ENCODE results near the gene REC8. TPM values are rescaled to one million over a fixed set of nuclear protein-coding genes. Genes with fewer than 3 reads are reported as not detected.

Gene REC8
- 12.5 TPM for polyA plus RNA-seq

GRCh38 chr14:24171422-24172260 lies at the start of gene REC8:
REC8 (plus strand) TSS chr14:24172080; CDS start chr14:24172553, 473 bp downstream.
- peak within 1 kb of the TSS; percentile 87 to 94 (median 89) for H3K27ac Mint-ChIP-seq
- peaks cover 8% of the 10 kb centered on the region for H3K36me3 Mint-ChIP-seq
- H3K9me3 Mint-ChIP-seq = no peaks in the 10 kb centered on the region
- H3K4me1 Mint-ChIP-seq = peaks cover 11 to 18% (median 16%) of the 10 kb centered on the region in 3 donors
- H3K4me3 Mint-ChIP-seq = peak within 1 kb of the TSS; percentile 84 to 98 (median 94)
- no peaks in the 10 kb centered on the region for H3K27me3 Mint-ChIP-seq

DNA sequence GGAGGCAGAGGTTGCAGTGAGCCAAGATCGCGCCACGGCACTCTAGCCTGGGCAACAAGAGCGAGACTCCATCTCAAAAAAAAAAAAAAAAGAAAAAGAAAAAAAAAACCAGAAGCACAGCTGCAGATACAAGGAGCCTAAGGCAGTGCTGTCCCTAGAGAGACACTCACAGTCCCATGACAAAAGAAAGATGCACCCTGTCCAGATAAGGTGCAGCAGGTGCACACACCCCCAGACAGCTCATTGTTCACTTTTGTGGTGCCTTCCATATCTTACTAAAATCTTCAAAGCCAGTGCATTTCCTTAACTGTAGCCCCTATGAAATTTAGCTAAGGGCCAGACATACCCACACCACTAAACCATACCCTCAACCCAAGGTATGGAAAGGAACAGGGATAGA lies 49.5 kb upstream of the REC8 start:
- H3K9me3 Mint-ChIP-seq = no peaks in the 10 kb centered on the region
- peaks cover 4% of the 10 kb centered on the region for H3K36me3 Mint-ChIP-seq
- H3K4me3 Mint-ChIP-seq = peak overlapping the region; percentile 34 to 88 (median 64)
- H3K4me1 Mint-ChIP-seq = peaks cover 16 to 35% (median 33%) of the 10 kb centered on the region in 3 donors
- no peaks in the 10 kb centered on the region for H3K27me3 Mint-ChIP-seq
- peak overlapping the region; percentile 74 to 82 (median 81) for H3K27ac Mint-ChIP-seq

- no peaks in the 10 kb centered on the region for H3K9me3 Mint-ChIP-seq
- peaks cover 18 to 39% (median 38%) of the 10 kb centered on the region in 3 donors for H3K4me1 Mint-ChIP-seq
- H3K4me3 Mint-ChIP-seq = peak overlapping the region in 3 of 4 donors; percentile 34 to 88 (median 73)
- H3K27ac Mint-ChIP-seq = peak overlapping the region; percentile 74 to 98 (median 81)
- H3K36me3 Mint-ChIP-seq = peaks cover 4% of the 10 kb centered on the region
- no peaks in the 10 kb centered on the region for H3K27me3 Mint-ChIP-seq
Measured at GRCh38 chr14:24122898-24123297, 49.0 kb upstream of the REC8 start.

DNA sequence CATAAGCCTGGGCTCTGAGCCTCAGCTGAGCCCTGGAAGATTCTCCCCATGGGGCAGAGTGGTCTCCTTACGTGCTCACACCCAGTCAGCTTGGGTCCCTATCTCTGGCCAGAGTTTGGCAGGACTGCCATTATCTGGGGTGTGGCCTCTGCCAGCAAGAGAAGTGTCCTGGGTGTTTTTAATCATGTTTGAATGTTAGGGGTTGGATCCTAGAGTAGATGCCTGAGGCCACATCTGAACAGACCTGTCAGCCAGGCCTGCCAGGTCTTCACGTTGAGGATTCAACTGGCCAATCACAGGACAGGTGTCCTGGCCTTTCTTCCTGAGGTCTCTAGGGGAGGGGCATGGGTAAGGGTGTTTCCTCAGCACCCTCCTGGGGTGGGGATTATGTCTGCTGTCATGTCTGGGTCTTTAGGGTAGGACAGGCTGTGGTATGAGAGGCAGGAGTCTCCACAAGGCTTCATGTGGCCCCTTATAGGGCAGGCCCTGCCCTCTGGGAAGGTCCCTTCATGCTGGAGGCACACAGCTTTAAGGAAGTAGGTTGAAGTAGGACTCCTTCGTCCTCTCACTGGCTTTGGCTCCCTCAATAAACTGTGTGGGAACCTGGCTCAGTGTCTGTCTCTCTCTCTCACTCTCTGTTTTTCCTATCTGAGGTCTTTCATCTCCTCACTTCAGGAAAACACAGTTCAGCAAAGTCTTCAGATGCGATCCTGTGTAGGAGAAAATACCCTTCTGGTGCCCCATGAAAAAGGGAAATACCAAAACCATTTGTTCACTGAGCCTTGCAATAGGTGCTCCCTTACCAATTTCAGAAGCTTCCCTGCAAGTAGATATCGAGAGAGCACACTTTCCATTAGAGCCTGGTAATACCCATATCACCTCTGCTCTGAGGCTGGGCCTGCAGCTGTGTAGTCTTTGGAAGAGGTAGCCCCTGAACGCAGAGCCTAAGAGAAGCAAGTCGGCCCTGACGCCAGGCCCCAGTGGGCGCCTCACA lies 48.2 kb upstream of the REC8 start:
- Mint-ChIP-seq H3K27ac (peak overlapping the region; percentile 74 to 98 (median 81)), H3K27me3 (no peaks in the 10 kb centered on the region), H3K4me3 (peak overlapping the region; percentile 31 to 75 (median 54)), H3K36me3 (peaks cover 4% of the 10 kb centered on the region), H3K4me1 (peaks cover 20 to 40% (median 36%) of the 10 kb centered on the region in 3 donors), H3K9me3 (no peaks in the 10 kb centered on the region)

GRCh38 chr14:24126939-24127338 lies 44.9 kb upstream of the REC8 start:
- H3K27ac Mint-ChIP-seq = peak overlapping the region in 1 of 3 donors; percentile 60
- H3K4me3 Mint-ChIP-seq = no peak overlapping the region
- peaks cover 20 to 41% (median 35%) of the 10 kb centered on the region in 3 donors for H3K4me1 Mint-ChIP-seq
- no peaks in the 10 kb centered on the region for H3K27me3 Mint-ChIP-seq
- peaks cover 5% of the 10 kb centered on the region for H3K36me3 Mint-ChIP-seq
- H3K9me3 Mint-ChIP-seq = no peaks in the 10 kb centered on the region

DNA sequence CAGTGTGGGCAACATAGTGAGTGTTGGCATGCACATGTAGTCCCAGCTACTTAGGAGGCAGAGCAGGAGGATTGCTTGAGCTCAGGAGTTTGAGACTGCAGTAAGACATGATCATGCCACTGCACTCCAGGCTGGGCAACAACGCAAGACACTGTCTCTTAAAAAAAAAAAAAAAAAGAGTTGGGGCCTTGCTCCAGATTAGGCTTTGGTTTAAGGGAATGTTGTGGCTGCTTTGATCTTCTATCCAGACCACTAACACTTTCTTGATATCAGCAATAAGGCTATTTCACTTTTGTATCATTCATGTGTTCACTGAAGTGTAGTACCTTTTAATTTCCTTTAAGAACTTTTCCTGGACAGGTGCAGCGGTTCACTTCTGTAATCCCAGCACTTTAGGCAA lies 44.2 kb upstream of the REC8 start:
- Mint-ChIP-seq H3K9me3 (no peaks in the 10 kb centered on the region), H3K4me3 (peak overlapping the region in 1 of 4 donors; percentile 63), H3K4me1 (peaks cover 18 to 43% (median 34%) of the 10 kb centered on the region in 3 donors), H3K27ac (peak overlapping the region in 1 of 3 donors; percentile 60), H3K36me3 (peaks cover 5% of the 10 kb centered on the region), H3K27me3 (no peaks in the 10 kb centered on the region)

- no peaks in the 10 kb centered on the region for H3K9me3 Mint-ChIP-seq
- no peaks in the 10 kb centered on the region for H3K27me3 Mint-ChIP-seq
- no peak overlapping the region for H3K27ac Mint-ChIP-seq
- no peak overlapping the region for H3K4me3 Mint-ChIP-seq
- peaks cover 11 to 30% (median 25%) of the 10 kb centered on the region in 3 donors for H3K4me1 Mint-ChIP-seq
- peaks cover 5% of the 10 kb centered on the region for H3K36me3 Mint-ChIP-seq
Measured at GRCh38 chr14:24129410-24129998, 42.4 kb upstream of the REC8 start.

- H3K4me1 Mint-ChIP-seq = peaks cover 9 to 30% (median 24%) of the 10 kb centered on the region in 3 donors
Measured at GRCh38 chr14:24130380-24130716, 41.5 kb upstream of the REC8 start, which contains the start of gene FITM1. FITM1 (plus strand) TSS chr14:24130659; CDS start chr14:24131564, 905 bp downstream.

DNA sequence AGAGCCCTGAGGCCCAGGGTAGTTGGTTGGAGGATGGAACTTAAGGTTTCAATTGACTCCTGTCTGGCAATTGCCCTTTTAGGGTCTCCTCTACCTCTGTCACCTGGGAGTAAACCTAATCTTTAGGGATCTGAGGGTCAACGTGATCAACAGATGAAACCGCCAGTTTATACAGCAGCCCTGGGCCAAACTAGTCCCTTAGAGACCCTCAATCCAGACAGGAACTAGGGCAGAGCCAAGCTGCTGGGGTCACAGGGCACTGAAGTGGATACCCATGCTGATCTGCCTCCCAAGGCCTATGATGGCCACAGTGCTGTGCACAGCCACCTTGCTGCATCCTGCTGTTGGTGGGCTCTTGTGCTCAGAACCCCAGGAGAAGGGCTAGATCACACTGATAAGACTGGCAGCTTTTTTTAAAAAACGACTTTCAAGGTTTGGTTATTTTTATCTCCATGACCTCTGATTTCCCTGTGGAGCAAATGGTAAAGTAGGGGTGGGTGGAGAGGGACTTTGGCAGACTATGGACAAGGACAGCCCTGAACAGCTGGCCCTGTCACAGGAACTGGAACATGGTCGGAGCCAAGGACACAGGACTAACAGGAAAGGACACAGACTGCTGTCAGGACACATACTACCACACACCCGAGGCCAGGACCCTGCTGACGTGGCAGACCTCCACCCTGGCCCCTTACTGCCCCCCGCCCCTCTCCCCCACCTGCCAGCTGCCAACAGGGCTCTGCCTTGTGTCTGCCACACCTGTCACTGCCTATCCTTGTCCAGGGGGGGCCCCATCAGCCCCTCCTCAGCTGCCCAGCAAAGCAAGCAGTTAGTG lies 40.9 kb upstream of the REC8 start:
- peak overlapping the region in 1 of 3 donors; percentile 19 for H3K27ac Mint-ChIP-seq
- no peaks in the 10 kb centered on the region for H3K27me3 Mint-ChIP-seq
- peaks cover 9 to 30% (median 26%) of the 10 kb centered on the region in 3 donors for H3K4me1 Mint-ChIP-seq

More at GRCh38 chr14:24130380-24130716, 41.5 kb upstream of the REC8 start, which contains the start of gene FITM1:
- H3K27me3 Mint-ChIP-seq = no peaks in the 10 kb centered on the region
- H3K36me3 Mint-ChIP-seq = peaks cover 3% of the 10 kb centered on the region
- peak within 1 kb of the TSS in 1 of 3 donors; percentile 19 for H3K27ac Mint-ChIP-seq
- H3K4me3 Mint-ChIP-seq = peak within 1 kb of the TSS in 1 of 4 donors; percentile 46
- no peaks in the 10 kb centered on the region for H3K9me3 Mint-ChIP-seq

GRCh38 chr14:24131549-24131966 lies 40.3 kb upstream of the REC8 start:
- Mint-ChIP-seq H3K4me1 (peaks cover 10 to 30% (median 26%) of the 10 kb centered on the region in 3 donors), H3K36me3 (peaks cover 3% of the 10 kb centered on the region), H3K27ac (no peak overlapping the region), H3K4me3 (no peak overlapping the region), H3K27me3 (no peaks in the 10 kb centered on the region), H3K9me3 (no peaks in the 10 kb centered on the region)

More for the DNA sequence above, 40.9 kb upstream of the REC8 start:
- no peaks in the 10 kb centered on the region for H3K9me3 Mint-ChIP-seq
- peak overlapping the region in 1 of 4 donors; percentile 46 for H3K4me3 Mint-ChIP-seq
- H3K36me3 Mint-ChIP-seq = peaks cover 3% of the 10 kb centered on the region

- Mint-ChIP-seq H3K27me3 (no peaks in the 10 kb centered on the region), H3K4me1 (peaks cover 17 to 33% (median 26%) of the 10 kb centered on the region in 3 donors), H3K36me3 (peaks cover 3% of the 10 kb centered on the region), H3K4me3 (peak overlapping the region in 1 of 4 donors; percentile 82), H3K9me3 (no peaks in the 10 kb centered on the region), H3K27ac (peak overlapping the region in 1 of 3 donors; percentile 90)
Measured at GRCh38 chr14:24132061-24132685, 39.7 kb upstream of the REC8 start.

GRCh38 chr14:24132976-24133375 lies 38.9 kb upstream of the REC8 start:
- H3K36me3 Mint-ChIP-seq = peaks cover 3% of the 10 kb centered on the region
- no peaks in the 10 kb centered on the region for H3K9me3 Mint-ChIP-seq
- H3K4me1 Mint-ChIP-seq = peaks cover 15 to 29% (median 20%) of the 10 kb centered on the region in 3 donors
- no peaks in the 10 kb centered on the region for H3K27me3 Mint-ChIP-seq
- H3K4me3 Mint-ChIP-seq = peak overlapping the region in 1 of 4 donors; percentile 66
- H3K27ac Mint-ChIP-seq = peak overlapping the region in 1 of 3 donors; percentile 90

- H3K4me1 Mint-ChIP-seq = peaks cover 17 to 32% (median 19%) of the 10 kb centered on the region in 3 donors
- no peak overlapping the region for H3K4me3 Mint-ChIP-seq
- no peaks in the 10 kb centered on the region for H3K27me3 Mint-ChIP-seq
- H3K27ac Mint-ChIP-seq = no peak overlapping the region
- H3K9me3 Mint-ChIP-seq = no peaks in the 10 kb centered on the region
- peaks cover 5% of the 10 kb centered on the region for H3K36me3 Mint-ChIP-seq
Measured at GRCh38 chr14:24133735-24134134, 38.1 kb upstream of the REC8 start.
